ENCODE data around the gene FAM13C. TPM values are rescaled to one million over a fixed set of nuclear protein-coding genes. Genes with fewer than 3 reads are reported as not detected.

FAM13C gene
- total RNA-seq, 4 donors from 2014 or later: 45.1 to 62.9 (median 53.1) TPM

DNA sequence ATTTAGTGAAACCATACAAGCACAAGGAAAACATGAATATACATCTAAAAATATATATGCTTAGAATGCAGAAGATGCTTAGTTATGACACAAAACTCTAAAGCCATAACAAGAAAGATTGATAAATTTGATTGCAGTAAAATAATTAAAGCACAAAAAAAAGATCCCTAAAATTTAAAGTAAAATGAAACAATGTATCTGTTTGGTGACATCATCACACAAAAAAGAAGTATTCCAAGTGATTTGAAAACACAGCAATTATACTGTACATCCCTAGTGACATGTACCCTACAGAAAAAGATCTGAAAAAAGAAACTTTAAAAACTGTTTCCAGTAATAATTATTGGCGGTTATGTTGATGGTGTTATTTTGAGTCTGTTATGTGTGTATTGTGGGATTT is 148.2 kb downstream of the FAM13C start:
- DNase-seq (ENCODE audit: extremely low spot score): no peak
- Histone ChIP-seq H3K9me3 (no peaks in the 10 kb centered on the region), H3K4me3 (no peak overlapping the region), H3K27ac (replicated peaks in 1 of 4) (no peak overlapping the region), H3K4me1 (peaks cover 0 to 7% (median 4%) of the 10 kb centered on the region in 4 donors), H3K27me3 (no peaks in the 10 kb centered on the region), H3K36me3 (no peaks in the 10 kb centered on the region)
- WGBS: 95% methylated on average over 1 of the region's 1 CpG
- intact Hi-C loops (cut with DNase I): no loop called here
- no peak for TF ChIP-seq POLR2A (IDR thresholded peaks at IDR 0.05; ENCODE audit: low read depth)
- no peak for TF ChIP-seq EP300 (IDR thresholded peaks at IDR 0.05)
- TF ChIP-seq POLR2AphosphoS5 (IDR thresholded peaks at IDR 0.05): no peak
- TF ChIP-seq, protein P1, sequence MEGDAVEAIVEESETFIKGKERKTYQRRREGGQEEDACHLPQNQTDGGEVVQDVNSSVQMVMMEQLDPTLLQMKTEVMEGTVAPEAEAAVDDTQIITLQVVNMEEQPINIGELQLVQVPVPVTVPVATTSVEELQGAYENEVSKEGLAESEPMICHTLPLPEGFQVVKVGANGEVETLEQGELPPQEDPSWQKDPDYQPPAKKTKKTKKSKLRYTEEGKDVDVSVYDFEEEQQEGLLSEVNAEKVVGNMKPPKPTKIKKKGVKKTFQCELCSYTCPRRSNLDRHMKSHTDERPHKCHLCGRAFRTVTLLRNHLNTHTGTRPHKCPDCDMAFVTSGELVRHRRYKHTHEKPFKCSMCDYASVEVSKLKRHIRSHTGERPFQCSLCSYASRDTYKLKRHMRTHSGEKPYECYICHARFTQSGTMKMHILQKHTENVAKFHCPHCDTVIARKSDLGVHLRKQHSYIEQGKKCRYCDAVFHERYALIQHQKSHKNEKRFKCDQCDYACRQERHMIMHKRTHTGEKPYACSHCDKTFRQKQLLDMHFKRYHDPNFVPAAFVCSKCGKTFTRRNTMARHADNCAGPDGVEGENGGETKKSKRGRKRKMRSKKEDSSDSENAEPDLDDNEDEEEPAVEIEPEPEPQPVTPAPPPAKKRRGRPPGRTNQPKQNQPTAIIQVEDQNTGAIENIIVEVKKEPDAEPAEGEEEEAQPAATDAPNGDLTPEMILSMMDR (IDR thresholded peaks at IDR 0.05): no peak

DNA sequence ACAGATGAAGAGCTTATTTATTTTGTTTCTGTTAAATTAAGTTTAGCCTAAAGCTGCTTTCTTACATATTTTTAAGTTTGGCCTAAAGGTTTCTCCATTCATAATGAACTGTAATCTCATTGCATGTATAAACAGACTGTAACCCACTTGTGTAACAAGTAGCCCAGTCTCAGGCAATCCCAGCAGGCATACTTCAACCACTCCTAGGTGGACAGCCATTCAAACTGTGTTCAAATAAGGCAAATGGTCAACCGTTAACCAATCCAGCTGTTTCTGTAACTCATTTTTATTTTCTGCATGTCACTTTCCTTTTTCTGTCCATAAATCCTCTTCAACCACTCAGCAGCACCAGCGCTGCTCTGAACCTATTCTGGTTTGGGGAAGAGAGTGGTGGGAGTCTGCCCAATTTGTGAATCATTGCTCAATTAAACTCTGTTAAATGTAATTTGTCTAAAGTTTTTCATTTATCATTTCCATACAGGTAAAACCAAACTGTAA is 150.0 kb downstream of the FAM13C start:
- H3K27me3 ChIP-seq: no peaks in the 10 kb centered on the region
- 88% methylated on average over 2 of the region's 2 CpGs for WGBS
- H3K27ac ChIP-seq (replicated peaks in 1 of 4): no peak overlapping the region
- no peaks in the 10 kb centered on the region for H3K36me3 ChIP-seq
- intact Hi-C loops (cut with DNase I): no loop called here
- H3K4me3 ChIP-seq: no peak overlapping the region
- H3K9me3 ChIP-seq: no peaks in the 10 kb centered on the region
- peaks cover 0 to 7% (median 4%) of the 10 kb centered on the region in 4 donors for H3K4me1 ChIP-seq
- no peak for DNase-seq (ENCODE audit: extremely low spot score)
- TF ChIP-seq EP300 (IDR thresholded peaks at IDR 0.05) (no peak), POLR2A (IDR thresholded peaks at IDR 0.05; ENCODE audit: low read depth) (no peak), POLR2AphosphoS5 (IDR thresholded peaks at IDR 0.05) (no peak)
- TF ChIP-seq, protein P1 (IDR thresholded peaks at IDR 0.05): no peak

DNA sequence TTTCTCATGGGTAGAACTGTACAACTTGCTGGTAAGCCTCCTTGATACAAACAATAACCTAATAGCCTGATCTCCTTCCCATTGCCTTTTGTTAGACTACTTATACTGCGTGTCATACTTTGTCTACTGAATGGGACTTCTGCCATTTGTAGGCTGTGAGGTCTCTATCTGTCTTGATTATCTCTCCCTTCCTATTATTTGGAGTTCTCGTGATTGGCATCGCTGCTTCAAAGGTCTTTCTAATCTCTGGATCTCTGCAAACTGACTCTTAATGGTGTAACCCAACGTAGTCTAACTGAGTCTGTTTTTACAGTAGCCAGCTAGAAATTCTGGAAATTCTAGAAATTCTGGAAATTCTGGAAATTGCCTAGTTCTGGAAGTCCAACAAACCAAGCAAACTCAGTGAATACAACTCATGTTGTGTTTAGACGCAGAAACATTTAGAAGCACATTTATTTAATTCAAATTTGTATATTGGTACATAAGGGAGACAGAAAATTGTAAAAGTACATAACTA is 156.1 kb downstream of the FAM13C start:
- WGBS: 96% methylated on average over 5 of the region's 5 CpGs
- TF ChIP-seq EP300 (IDR thresholded peaks at IDR 0.05): no peak
- no peak for TF ChIP-seq POLR2AphosphoS5 (IDR thresholded peaks at IDR 0.05)
- TF ChIP-seq, protein P1 (IDR thresholded peaks at IDR 0.05): no peak
- TF ChIP-seq POLR2A (IDR thresholded peaks at IDR 0.05; ENCODE audit: low read depth): no peak
- intact Hi-C loops (cut with DNase I): no loop called here

More for the DNA sequence above, 156.1 kb downstream of the FAM13C start:
- Histone ChIP-seq H3K36me3 (no peaks in the 10 kb centered on the region), H3K9me3 (no peaks in the 10 kb centered on the region), H3K4me3 (no peak overlapping the region), H3K27ac (replicated peaks in 1 of 4) (no peak overlapping the region), H3K27me3 (no peaks in the 10 kb centered on the region), H3K4me1 (no peaks in the 10 kb centered on the region)
- no peak for DNase-seq (ENCODE audit: extremely low spot score)

Other genes with a start within 250 kb of the FAM13C start
- gene PHYHIPL, start 185.9 kb downstream of the FAM13C start, total RNA-seq: 1 to 10 TPM in 1 of 4 donors, under 1 TPM in 3; 0.34 to 1.7 (median 0.76) TPM

Measured in esophagus muscularis mucosa (tissue), 4 donors.